VCaP (cell line): ENCODE results near the gene FGF14.

Experiments
- H3K27ac ChIP-seq: fragments of 450-650 bp; 2 replicates; pipeline ENCODE4 v1.5.1; 2017
- TF ChIP-seq, protein P1 (sequence below): fragments of 450-650 bp; conservative IDR thresholded peaks from 2 replicates; pipeline ENCODE4 v1.5.1; 2017; ENCODE audit warnings: mild to moderate bottlenecking, moderate library complexity

Gene FGF14

DNA sequence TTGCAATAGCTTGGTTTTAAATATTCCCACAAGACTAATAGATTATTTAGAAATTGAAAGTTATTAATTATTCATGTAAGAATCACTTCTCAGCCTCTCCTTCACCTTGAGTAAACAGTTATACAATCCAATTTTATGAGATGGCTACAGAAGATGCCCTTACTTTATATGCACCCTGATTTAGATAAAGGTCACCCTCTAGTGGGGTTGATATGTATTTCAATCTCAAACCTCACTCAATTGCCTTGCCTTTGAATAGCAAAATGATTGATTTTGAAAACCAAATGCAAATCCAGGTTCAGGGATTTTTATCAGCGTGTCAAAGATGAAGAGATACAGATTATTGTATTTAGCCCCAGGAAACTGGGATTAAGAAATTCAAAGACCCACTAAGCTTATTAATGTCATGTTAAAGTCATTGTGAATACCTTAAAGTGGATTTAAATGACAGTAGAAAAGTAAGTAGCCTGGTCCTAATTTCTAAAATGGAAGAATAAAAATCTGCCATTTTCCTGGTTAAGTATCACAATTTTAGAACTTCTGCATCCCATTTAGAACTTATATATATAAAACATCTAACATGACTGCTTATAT lies 644.3 kb downstream of the FGF14 start:
- TF ChIP-seq, protein P1, sequence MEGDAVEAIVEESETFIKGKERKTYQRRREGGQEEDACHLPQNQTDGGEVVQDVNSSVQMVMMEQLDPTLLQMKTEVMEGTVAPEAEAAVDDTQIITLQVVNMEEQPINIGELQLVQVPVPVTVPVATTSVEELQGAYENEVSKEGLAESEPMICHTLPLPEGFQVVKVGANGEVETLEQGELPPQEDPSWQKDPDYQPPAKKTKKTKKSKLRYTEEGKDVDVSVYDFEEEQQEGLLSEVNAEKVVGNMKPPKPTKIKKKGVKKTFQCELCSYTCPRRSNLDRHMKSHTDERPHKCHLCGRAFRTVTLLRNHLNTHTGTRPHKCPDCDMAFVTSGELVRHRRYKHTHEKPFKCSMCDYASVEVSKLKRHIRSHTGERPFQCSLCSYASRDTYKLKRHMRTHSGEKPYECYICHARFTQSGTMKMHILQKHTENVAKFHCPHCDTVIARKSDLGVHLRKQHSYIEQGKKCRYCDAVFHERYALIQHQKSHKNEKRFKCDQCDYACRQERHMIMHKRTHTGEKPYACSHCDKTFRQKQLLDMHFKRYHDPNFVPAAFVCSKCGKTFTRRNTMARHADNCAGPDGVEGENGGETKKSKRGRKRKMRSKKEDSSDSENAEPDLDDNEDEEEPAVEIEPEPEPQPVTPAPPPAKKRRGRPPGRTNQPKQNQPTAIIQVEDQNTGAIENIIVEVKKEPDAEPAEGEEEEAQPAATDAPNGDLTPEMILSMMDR: peak; percentile 78
- no peak overlapping the region for H3K27ac ChIP-seq

DNA sequence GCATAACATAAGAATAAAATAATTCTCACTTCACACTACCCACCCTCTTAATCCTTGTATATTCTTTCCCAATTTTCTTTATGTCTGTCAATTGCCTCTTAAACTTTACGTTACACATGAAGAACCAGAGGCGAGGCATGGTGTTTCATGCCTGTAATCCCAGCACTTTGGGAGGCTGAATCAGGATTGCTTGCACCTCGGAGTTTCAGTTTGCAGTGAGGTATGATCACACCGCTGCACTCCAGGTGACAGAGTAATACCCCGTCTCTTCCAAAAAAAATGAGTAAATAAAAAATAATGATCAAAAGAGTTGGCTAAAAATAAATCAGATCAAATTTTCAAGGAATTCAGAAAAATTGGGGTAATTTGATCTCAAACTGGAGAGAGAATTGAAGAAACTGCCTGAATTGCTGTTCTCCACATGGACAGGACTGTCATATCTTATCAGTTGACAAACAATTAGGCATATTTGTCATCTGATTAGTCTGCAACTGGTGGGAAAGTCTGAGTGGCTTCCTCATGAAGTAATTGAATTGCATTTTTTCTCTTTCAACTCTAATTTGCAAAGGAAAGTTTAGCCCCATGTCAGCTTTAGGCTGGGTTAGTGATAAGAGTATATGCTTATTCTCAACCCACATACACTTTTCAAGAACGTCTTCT lies 646.5 kb downstream of the FGF14 start:
- no peak overlapping the region for H3K27ac ChIP-seq
- TF ChIP-seq, protein P1: no peak

DNA sequence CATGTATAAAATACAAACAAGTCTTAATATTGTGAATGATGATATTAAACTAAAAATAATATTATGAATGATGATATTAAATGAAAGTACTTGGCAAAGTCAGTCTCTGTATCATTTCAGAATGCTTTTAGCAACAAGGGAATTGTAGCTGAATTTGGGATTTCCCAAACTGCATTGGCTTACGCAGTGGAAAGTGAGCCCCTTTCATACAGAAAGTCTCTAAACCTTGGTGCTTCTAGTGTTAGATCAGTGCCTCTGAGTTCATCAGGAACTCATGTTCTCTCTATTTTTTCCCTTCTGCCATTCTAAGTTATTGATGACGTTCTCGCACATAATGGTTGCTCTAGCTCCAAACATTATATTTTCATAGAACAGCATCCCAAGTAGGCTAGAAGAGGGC lies 649.4 kb downstream of the FGF14 start:
- TF ChIP-seq, protein P1: no peak
- no peak overlapping the region for H3K27ac ChIP-seq

DNA sequence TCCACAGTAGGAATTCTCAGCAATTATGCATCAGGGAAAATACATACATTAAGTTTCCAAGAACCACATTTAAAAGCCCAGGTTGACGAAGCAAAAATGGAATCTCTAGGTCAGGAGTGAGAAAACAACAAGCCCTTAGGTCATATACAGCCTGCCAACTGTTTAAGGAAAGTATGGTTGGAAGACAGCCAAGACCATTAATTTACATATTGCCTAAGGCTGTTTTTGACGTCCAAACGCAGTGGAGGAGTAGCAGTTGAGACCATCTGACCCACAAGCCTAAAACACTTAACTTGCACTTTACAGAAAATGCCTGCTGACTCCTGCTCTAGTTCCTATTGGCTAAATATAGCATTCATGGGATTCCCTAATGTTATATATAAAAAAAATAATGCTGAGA lies 650.4 kb downstream of the FGF14 start:
- TF ChIP-seq, protein P1: no peak
- no peak overlapping the region for H3K27ac ChIP-seq

DNA sequence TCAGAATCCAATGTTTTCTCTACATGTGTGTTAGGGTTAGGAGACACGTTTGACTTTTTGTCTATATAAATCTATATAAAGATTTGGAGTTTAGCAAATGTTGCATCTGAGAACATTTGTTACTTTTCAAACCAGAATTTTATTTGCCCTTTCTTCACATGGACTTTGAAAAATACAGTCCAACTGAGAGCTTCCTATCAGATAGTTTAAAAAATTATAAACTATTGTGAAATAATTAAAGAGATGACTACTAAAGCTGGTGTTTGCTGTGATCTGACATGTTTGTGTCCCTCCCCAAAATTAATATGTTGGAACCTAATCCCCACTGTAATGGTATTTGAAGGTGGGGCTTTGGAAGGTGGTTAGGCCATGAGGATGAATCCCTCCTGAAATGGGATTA lies 652.3 kb downstream of the FGF14 start:
- TF ChIP-seq, protein P1: no peak
- no peak overlapping the region for H3K27ac ChIP-seq

DNA sequence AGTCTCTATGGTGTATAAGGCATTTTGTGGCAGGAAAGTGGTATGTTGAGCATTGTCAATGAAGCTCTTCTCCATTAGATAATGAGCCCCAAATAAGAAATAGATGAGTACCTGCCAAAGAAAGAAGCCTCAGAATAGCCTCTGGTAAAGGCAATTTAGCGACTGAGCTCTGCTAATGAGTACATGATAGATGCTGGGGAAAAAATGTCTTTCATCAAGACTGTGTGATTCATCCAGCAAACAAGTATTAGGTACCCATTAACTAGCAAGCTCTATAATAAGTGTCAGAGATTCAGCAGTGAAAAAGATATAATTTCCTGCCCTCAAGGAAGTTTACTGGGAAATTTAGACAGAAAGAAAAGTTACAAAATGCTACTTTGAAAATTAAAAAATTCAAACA lies 654.8 kb downstream of the FGF14 start:
- H3K27ac ChIP-seq: no peak overlapping the region
- TF ChIP-seq, protein P1: no peak

DNA sequence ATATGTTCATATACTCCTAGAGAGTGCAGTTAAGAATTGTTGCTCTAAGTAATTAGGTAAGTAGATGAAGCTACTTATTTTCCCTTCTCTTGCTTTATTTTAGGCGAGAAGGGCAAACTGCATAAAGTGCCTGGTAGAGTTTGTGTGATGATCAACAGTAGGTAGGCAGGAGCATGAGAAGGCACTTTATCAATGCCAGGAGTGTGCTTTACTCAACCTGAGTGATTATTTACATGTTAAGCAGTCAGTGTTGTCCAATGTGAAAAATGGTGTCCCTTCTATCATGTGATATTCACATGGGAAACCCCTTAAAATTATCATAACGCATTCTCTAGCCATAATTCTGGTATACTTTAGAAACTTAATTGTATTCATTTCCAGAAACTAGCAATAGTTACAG lies 655.3 kb downstream of the FGF14 start:
- TF ChIP-seq, protein P1: no peak
- H3K27ac ChIP-seq: no peak overlapping the region
